HG03103 (cell line): Measurements from ENCODE around the gene ZNF93.
"Not testable (repeated sequence)": the region's sequence is repeated elsewhere in the genome, so short reads cannot be mapped to it uniquely, and the experiment has no call there.

Source experiments
- ATAC-seq: cut with Tn5 transposase; IDR thresholded peaks from one replicate; pipeline ENCODE4 v1.9.1; 2021; ENCODE audit warnings: low read depth; ENCODE audit not compliant: unreplicated experiment

Gene ZNF93

GRCh38 chr19:19900729-19901444 is at the start of gene ZNF93:
Gene ZNF93 (plus strand): TSS chr19:19900946. CDS start chr19:19901089, 143 bp downstream.
- ATAC-seq, result peak; percentile 88

GRCh38 chr19:19851740-19852139 is 49.0 kb upstream of the ZNF93 start:
- not testable (repeated sequence) for ATAC-seq

- ATAC-seq, result no peak
Measured at GRCh38 chr19:19858751-19859150, 42.0 kb upstream of the ZNF93 start.

GRCh38 chr19:19860756-19861390 is 39.9 kb upstream of the ZNF93 start:
- no peak for ATAC-seq

- peak; percentile 92 for ATAC-seq
Measured at GRCh38 chr19:19865750-19866610, 34.8 kb upstream of the ZNF93 start, which contains the start of gene ZNF253. Gene ZNF253 (plus strand): TSS chr19:19865882. CDS start chr19:19865997, 115 bp downstream.

GRCh38 chr19:19866611-19867248 is 34.0 kb upstream of the ZNF93 start:
- ATAC-seq, result no peak

- not testable (repeated sequence) for ATAC-seq
Measured at GRCh38 chr19:19870086-19870485, 30.7 kb upstream of the ZNF93 start.

GRCh38 chr19:19871932-19872331 is 28.8 kb upstream of the ZNF93 start:
- ATAC-seq, result no peak

GRCh38 chr19:19873381-19873780 is 27.4 kb upstream of the ZNF93 start:
- no peak for ATAC-seq

- no peak for ATAC-seq
Measured at GRCh38 chr19:19877724-19878123, 23.0 kb upstream of the ZNF93 start.

GRCh38 chr19:19884583-19884982 is 16.2 kb upstream of the ZNF93 start:
- ATAC-seq, result no peak

GRCh38 chr19:19892055-19892941 is 8.4 kb upstream of the ZNF93 start:
- ATAC-seq, result not testable (repeated sequence)

- ATAC-seq, result no peak
Measured at GRCh38 chr19:19900139-19900728, 512 bp upstream of the ZNF93 start.

GRCh38 chr19:19907551-19907950 is 6.8 kb downstream of the ZNF93 start:
- not testable (repeated sequence) for ATAC-seq

- ATAC-seq, result no peak
Measured at GRCh38 chr19:19909654-19910053, 8.9 kb downstream of the ZNF93 start.

GRCh38 chr19:19911150-19911549 is 10.4 kb downstream of the ZNF93 start:
- no peak for ATAC-seq

GRCh38 chr19:19914596-19914995 is 13.8 kb downstream of the ZNF93 start:
- ATAC-seq, result no peak

- not testable (repeated sequence) for ATAC-seq
Measured at GRCh38 chr19:19930417-19930816, 29.7 kb downstream of the ZNF93 start.
